NT2/D1 (cell line): ENCODE data around the gene OSBPL9.

ENCODE experiments used
- SUZ12 ChIP-seq: IDR thresholded peaks from 2 replicates; pipeline ENCODE4 v1.6.1; 2011; ENCODE audit not compliant: insufficient read length, insufficient read depth; ENCODE audit errors: extremely low read depth
- YY1 ChIP-seq: IDR thresholded peaks from 2 replicates; pipeline ENCODE4 v1.6.1; 2011; ENCODE audit not compliant: insufficient read length, insufficient read depth

DNA sequence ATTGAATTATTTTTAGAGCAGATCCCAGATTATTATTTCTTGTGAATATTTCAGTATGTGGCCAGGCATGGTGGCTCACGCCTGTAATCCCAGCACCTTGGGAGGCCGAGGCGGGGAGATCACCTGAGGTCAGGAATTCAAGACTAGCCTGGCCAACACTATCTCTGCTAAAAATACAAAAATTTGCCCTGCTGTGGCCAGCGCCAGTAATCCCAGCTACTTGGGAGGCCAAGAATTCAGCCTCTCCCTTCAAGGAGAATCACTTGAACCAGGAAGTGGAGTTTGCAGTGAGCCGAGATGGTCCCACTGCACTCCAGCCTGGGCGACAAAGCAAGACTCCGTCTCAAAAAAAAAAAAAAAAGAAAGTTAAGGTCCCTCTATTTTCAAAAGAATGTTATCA, 4.3 kb downstream of the OSBPL9 start:
- TF ChIP-seq YY1 = no peak
- TF ChIP-seq SUZ12 = no peak
